HG03280 (cell line): ENCODE measurements around the gene PKLR.
"Not testable (repeated sequence)": the region's sequence is repeated elsewhere in the genome, so short reads cannot be mapped to it uniquely, and the experiment has no call there.

Experiments used
- ATAC-seq: cut with Tn5 transposase; IDR thresholded peaks from one replicate; pipeline ENCODE4 v1.9.1; 2021; ENCODE audit warnings: mild to moderate bottlenecking, moderate library complexity; ENCODE audit not compliant: unreplicated experiment

Gene PKLR

GRCh38 chr1:155301342-155301841 lies at the start of gene PKLR:
Gene PKLR, minus strand, starts transcription at chr1:155301438. Its CDS starts 43 bp downstream, at chr1:155301395.
- ATAC-seq, result no peak

GRCh38 chr1:155342842-155343241 lies 41.6 kb upstream of the PKLR start:
- ATAC-seq, result no peak

GRCh38 chr1:155339515-155340097 lies 38.4 kb upstream of the PKLR start:
- no peak for ATAC-seq

DNA sequence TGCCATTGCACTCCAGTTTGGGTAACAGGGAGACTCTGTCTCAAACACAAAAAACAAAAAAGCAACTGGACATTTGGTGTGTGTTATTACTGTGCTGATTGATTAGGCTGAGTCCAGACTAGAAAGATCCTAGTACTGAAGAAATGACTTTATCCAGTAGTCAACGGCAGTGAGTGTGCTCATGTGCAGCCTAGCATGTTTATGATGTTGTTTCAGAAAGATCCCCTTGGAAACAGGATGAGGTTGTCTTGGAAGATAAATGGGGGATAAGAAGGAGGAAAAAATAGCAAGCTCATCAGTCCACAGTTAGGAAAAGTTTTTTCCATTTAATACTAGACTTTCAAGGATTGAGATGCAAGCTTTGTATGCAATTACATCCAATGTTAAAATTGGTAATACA lies 33.7 kb upstream of the PKLR start:
- no peak for ATAC-seq

- no peak for ATAC-seq
Measured at GRCh38 chr1:155329980-155330598, 28.9 kb upstream of the PKLR start.

GRCh38 chr1:155328856-155329255 lies 27.6 kb upstream of the PKLR start:
- not testable (repeated sequence) for ATAC-seq

GRCh38 chr1:155327981-155328380 lies 26.7 kb upstream of the PKLR start:
- ATAC-seq, result no peak

- no peak for ATAC-seq
Measured at GRCh38 chr1:155326631-155327037, 25.4 kb upstream of the PKLR start.

- no peak for ATAC-seq
Measured at GRCh38 chr1:155326020-155326526, 24.8 kb upstream of the PKLR start.

DNA sequence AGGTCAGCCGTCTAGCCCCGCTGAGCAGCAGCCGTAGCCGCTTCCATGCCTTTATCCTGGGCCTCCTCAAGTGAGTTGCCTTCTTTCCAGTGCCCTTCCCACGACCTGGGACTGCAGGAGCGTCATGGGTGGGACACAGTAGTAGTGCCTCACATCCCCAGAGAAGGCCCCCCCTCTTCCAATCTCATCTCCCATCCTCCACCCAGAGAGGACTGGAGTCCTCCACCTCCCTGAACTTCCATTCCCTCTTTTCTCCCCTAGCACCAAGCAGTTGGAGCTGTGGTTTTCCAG lies 24.3 kb upstream of the PKLR start:
- ATAC-seq, result no peak

DNA sequence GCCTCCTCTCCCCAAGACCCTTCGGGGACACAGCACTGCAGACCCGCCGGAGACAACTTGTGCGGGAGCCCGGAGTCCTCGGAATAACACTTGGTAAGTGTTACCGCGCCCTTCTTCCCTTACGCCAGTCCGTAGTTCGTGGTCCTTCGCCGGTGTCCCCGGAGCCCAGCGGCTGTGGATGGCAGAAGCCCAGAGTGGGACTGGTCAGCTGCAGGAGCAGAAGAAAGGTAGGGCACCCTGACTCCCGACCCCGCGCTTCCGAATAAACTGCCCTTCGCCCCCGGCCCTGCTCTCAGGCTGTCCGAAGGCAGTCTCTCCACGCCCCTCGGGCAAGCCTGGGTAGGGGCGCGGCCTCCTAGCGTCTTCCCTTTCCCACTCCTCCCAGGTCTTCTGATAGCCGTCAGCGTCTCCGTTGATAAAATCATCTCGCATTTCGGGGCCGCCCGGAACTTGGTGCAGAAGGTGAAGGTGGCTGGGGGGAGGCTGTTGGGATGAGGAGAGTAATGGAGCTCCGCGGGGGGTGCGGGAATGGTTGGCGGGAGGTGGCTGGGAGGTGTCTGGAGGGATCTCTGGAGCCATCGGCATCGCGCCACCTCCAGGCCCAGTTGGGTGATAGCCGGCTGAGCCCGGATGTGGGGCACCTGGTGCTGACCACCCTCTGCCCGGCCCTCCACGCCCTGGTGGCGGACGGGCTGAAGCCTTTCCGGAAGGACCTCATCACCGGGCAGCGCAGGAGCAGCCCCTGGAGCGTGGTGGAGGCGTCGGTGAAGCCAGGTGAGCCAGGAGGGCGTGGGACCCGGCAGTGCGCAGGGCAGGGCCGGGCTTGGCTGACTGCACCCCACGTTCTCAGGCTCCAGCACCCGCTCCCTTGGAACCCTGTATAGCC lies 23.7 kb upstream of the PKLR start:
- ATAC-seq, result no peak

GRCh38 chr1:155324037-155324716 lies 22.9 kb upstream of the PKLR start:
- peak; percentile 61 for ATAC-seq

GRCh38 chr1:155323729-155324036 lies 22.4 kb upstream of the PKLR start:
- peak; percentile 48 for ATAC-seq

GRCh38 chr1:155322953-155323728 lies 21.9 kb upstream of the PKLR start:
- no peak for ATAC-seq

GRCh38 chr1:155322571-155322952 lies 21.3 kb upstream of the PKLR start:
- ATAC-seq, result no peak

DNA sequence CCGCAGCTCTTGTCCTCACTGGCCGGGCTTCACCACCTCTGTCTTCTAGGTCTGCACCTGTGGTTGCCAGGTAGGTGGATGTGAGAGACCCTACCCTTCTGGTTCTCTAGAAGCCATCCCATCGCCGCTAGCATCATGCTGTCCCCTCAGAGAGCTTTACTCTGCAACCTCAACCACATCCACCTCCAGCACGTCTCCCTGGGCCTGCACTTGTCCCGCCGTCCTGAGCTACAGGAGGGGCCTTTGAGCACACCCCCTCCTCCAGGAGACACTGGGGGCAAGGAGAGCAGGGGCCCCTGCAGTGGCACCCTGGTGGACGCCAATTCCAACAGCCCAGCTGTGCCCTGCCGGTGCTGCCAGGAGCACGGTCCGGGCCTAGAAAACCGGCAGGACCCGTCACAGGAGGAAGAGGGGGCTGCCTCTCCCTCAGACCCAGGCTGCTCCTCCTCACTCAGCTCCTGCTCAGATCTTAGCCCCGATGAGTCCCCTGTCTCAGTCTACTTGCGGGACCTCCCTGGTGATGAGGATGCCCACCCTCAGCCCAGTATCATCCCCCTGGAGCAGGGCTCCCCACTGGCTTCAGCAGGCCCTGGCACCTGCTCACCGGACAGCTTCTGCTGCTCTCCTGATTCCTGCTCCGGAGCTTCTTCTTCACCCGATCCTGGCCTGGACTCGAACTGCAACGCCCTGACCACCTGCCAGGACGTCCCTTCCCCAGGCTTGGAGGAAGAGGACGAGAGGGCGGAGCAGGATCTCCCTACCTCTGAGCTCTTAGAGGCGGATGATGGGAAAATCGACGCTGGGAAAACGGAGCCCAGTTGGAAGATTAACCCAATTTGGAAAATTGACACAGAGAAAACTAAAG lies 20.6 kb upstream of the PKLR start:
- ATAC-seq, result no peak

GRCh38 chr1:155320661-155321617 lies 19.7 kb upstream of the PKLR start, which contains the start of gene RUSC1:
Gene RUSC1, plus strand, starts transcription at chr1:155320894. Its CDS starts 880 bp downstream, at chr1:155321774.
- no peak for ATAC-seq

GRCh38 chr1:155320252-155320651 lies 19.0 kb upstream of the PKLR start:
- no peak for ATAC-seq
